Peyer's patch (tissue), 4 donors: ENCODE data around the gene SLC9A1. TPM values are rescaled to one million over a fixed set of nuclear protein-coding genes. Genes with fewer than 3 reads are reported as not detected.

ENCODE experiments used
- DNase-seq, 3 donors: peaks; one replicate each; pipeline ENCODE4 v3.0.0-alpha.2; 2017 to 2019
- H3K27ac ChIP-seq, 4 donors: fragments of 200-600 bp; sonication (generic); one replicate each; pipeline ENCODE4 v1.5.1; 2016 to 2019
- H3K27me3 ChIP-seq, 2 donors: fragments of 200-600 bp; sonication (generic); one replicate each; pipeline ENCODE4 v1.5.1; 2019
- H3K36me3 ChIP-seq, 3 donors: fragments of 200-600 bp; sonication (generic); one replicate each; pipeline ENCODE4 v1.5.1; 2016 to 2019
- H3K4me1 ChIP-seq, 4 donors: fragments of 200-600 bp; sonication (generic); one replicate each; pipeline ENCODE4 v1.5.1; 2016 to 2019
- H3K4me3 ChIP-seq, 4 donors: fragments of 200-600 bp; sonication (generic); 1 replicate in 3 of 4; 2 replicates in 1 of 4; pipeline ENCODE4 v1.5.1; 2016 to 2019; ENCODE audit warnings: mild to moderate bottlenecking in 1 of 4
- H3K9me3 ChIP-seq, 4 donors: fragments of 200-600 bp; sonication (generic); one replicate each; pipeline ENCODE4 v1.5.1; 2016 to 2019; ENCODE audit warnings: mild to moderate bottlenecking in 1 of 4
- CTCF ChIP-seq, 6 experiments: fragments of 450-650 bp in 4 of 6; fragments of 200-600 bp in 2 of 6; sonication (generic) in 1 of 6; IDR thresholded peaks; one replicate each; pipeline ENCODE4 v1.5.1; 2017 to 2019; ENCODE audit warnings: antibody characterized with exemption in 6 of 6, mild to moderate bottlenecking in 3 of 6, moderate library complexity in 1 of 6
- POLR2A ChIP-seq, 2 donors: fragments of 450-650 bp; IDR thresholded peaks; one replicate each; pipeline ENCODE4 v1.5.1; 2017; ENCODE audit warnings: antibody characterized with exemption in 2 of 2, mild to moderate bottlenecking in 2 of 2, moderate library complexity in 2 of 2
- total RNA-seq, 4 donors: library from RNA; depleted of rRNA; stranded (reverse); fragments of >200 nt; gene quantifications; one replicate each; pipeline ENCODE4 v1.1.0, GENCODE V29; 2016

The SLC9A1 gene
- total RNA-seq, 4 donors from 2014 or later: 5.8 to 68.3 (median 48.2) TPM

GRCh38 chr1:27154469-27154990 lies 395 bp downstream of the SLC9A1 start:
- Histone ChIP-seq H3K4me1 (peaks cover 0 to 50% (median 21%) of the 10 kb centered on the region in 4 donors), H3K27ac (peak overlapping the region; percentile 89 to 96 (median 93)), H3K9me3 (no peaks in the 10 kb centered on the region), H3K36me3 (no peaks in the 10 kb centered on the region), H3K4me3 (peak overlapping the region; percentile 70 to 86 (median 83)), H3K27me3 (no peaks in the 10 kb centered on the region)
- TF ChIP-seq CTCF (IDR thresholded peaks at IDR 0.05) (no peak), POLR2A (IDR thresholded peaks at IDR 0.05) (no peak)
- no peak for DNase-seq

- DNase-seq: no peak
- H3K4me1 ChIP-seq: peaks cover 0 to 56% (median 21%) of the 10 kb centered on the region in 4 donors
- TF ChIP-seq CTCF (IDR thresholded peaks at IDR 0.05): no peak
- TF ChIP-seq POLR2A (IDR thresholded peaks at IDR 0.05): no peak
- H3K27me3 ChIP-seq: no peaks in the 10 kb centered on the region
- H3K4me3 ChIP-seq: peak overlapping the region; percentile 70 to 86 (median 83)
- H3K27ac ChIP-seq: peak overlapping the region; percentile 89 to 96 (median 93)
- H3K9me3 ChIP-seq: no peaks in the 10 kb centered on the region
- no peaks in the 10 kb centered on the region for H3K36me3 ChIP-seq
Measured at GRCh38 chr1:27153927-27154358, 982 bp downstream of the SLC9A1 start.

- Histone ChIP-seq H3K27ac (peak overlapping the region in 3 of 4 donors; percentile 92 to 96 (median 94)), H3K4me1 (peaks cover 0 to 60% (median 21%) of the 10 kb centered on the region in 4 donors), H3K36me3 (no peaks in the 10 kb centered on the region), H3K4me3 (peak overlapping the region; percentile 70 to 86 (median 83)), H3K27me3 (no peaks in the 10 kb centered on the region), H3K9me3 (no peaks in the 10 kb centered on the region)
- no peak for DNase-seq
- TF ChIP-seq CTCF (IDR thresholded peaks at IDR 0.05) (no peak), POLR2A (IDR thresholded peaks at IDR 0.05) (peak in 1 of 2 donors; percentile 27)
Measured at GRCh38 chr1:27153549-27153886, 1.4 kb downstream of the SLC9A1 start.

GRCh38 chr1:27152829-27153548 lies 1.9 kb downstream of the SLC9A1 start:
- Histone ChIP-seq H3K27me3 (no peaks in the 10 kb centered on the region), H3K4me3 (peak overlapping the region; percentile 70 to 86 (median 83)), H3K36me3 (no peaks in the 10 kb centered on the region), H3K27ac (peak overlapping the region in 3 of 4 donors; percentile 92 to 96 (median 94)), H3K9me3 (no peaks in the 10 kb centered on the region), H3K4me1 (peaks cover 0 to 61% (median 21%) of the 10 kb centered on the region in 4 donors)
- TF ChIP-seq POLR2A (IDR thresholded peaks at IDR 0.05) (no peak), CTCF (IDR thresholded peaks at IDR 0.05) (no peak)
- DNase-seq: no peak

- Histone ChIP-seq H3K9me3 (no peaks in the 10 kb centered on the region), H3K27ac (peak overlapping the region in 2 of 4 donors; percentile 92 to 96), H3K4me1 (peaks cover 0 to 61% (median 21%) of the 10 kb centered on the region in 4 donors), H3K36me3 (no peaks in the 10 kb centered on the region), H3K4me3 (peak overlapping the region in 3 of 4 donors; percentile 70 to 86 (median 81)), H3K27me3 (no peaks in the 10 kb centered on the region)
- no peak for DNase-seq
- TF ChIP-seq POLR2A (IDR thresholded peaks at IDR 0.05) (no peak), CTCF (IDR thresholded peaks at IDR 0.05) (no peak)
Measured at GRCh38 chr1:27152004-27152828, 2.7 kb downstream of the SLC9A1 start.
